ENCODE results near the gene HTR1B.

DNA sequence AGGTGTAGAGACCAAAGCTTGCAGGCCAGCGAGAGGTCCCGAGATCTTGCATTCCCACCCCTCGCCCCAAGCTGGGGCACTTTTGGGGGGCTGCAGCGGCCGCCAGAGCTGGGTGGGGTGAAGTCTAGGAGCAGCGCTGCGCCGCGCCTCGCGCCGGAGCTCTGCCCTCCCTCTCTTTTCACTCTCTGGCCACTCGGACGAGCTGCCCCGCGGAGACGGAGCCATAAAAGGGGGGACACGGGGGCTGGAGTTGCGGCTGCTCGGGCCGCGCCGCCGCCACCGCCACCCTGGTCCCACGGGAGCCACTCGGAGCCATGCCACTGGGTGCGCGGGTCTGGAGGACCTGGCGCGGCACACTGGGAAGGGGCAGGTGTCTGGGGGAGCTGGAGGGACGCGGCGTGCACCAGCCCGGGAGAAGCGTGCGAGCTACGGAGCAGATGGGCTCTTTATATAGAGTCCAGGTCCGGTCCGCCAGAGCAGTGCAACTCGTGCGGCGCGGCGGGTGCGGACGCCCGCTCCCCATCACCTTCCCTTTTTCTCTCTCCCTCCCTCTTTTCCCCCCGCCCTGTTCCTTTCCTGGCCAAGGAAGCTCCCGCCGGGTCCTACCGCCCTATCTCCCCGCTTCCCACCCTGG is 687 bp upstream of the HTR1B start:
- TF ChIP-seq, protein P1, sequence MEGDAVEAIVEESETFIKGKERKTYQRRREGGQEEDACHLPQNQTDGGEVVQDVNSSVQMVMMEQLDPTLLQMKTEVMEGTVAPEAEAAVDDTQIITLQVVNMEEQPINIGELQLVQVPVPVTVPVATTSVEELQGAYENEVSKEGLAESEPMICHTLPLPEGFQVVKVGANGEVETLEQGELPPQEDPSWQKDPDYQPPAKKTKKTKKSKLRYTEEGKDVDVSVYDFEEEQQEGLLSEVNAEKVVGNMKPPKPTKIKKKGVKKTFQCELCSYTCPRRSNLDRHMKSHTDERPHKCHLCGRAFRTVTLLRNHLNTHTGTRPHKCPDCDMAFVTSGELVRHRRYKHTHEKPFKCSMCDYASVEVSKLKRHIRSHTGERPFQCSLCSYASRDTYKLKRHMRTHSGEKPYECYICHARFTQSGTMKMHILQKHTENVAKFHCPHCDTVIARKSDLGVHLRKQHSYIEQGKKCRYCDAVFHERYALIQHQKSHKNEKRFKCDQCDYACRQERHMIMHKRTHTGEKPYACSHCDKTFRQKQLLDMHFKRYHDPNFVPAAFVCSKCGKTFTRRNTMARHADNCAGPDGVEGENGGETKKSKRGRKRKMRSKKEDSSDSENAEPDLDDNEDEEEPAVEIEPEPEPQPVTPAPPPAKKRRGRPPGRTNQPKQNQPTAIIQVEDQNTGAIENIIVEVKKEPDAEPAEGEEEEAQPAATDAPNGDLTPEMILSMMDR (conservative IDR thresholded peaks at IDR 0.05 in 1 of 2, IDR thresholded peaks at IDR 0.05 in 1 of 2; ENCODE audit: extremely low read depth in 1 of 2, insufficient read depth in 1 of 2, low read depth in 1 of 2, low read length in 2 of 2) = no peak
- TF ChIP-seq EZH2 (IDR thresholded peaks at IDR 0.05; ENCODE audit: borderline replicate concordance, low read length) = no peak

All from mammary epithelial cell (primary cell).